ENCODE results near the gene VAV3. TPM values are rescaled to one million over a fixed set of nuclear protein-coding genes. Genes with fewer than 3 reads are reported as not detected.
"Not testable (repeated sequence)": the region's sequence is repeated elsewhere in the genome, so short reads cannot be mapped to it uniquely, and the experiment has no call there.

The VAV3 gene
- polyA plus RNA-seq, 1 of the 3 experiments (the other 2 are of a cell fraction) = not detected

- Histone ChIP-seq H3K4me2 (no peak overlapping the region), H2AFZ (ENCODE audit: low read depth) (no peak overlapping the region), H3F3A (replicated peaks; ENCODE audit: insufficient read depth) (no peaks in the 10 kb centered on the region), H3K4me1 (ENCODE audit: control insufficient read depth in 1 of 2, insufficient read depth in 2 of 2, low read depth in 1 of 2, low read length in 1 of 2) (peaks cover 0 to 11% of the 10 kb centered on the region in 2 experiments; a peak in 2 of 4 replicates), H4K20me1 (ENCODE audit: insufficient read depth) (no peaks in the 10 kb centered on the region), H3K9me3 (no peaks in the 10 kb centered on the region), H3K27ac (ENCODE audit: low read depth in 2 of 2, low read length in 1 of 2) (no peak overlapping the region), H3K9me2 (no peaks in the 10 kb centered on the region), H3K4me3 (ENCODE audit: low read depth in 2 of 2, low read length in 1 of 2) (no peak overlapping the region), H3K9ac (no peak overlapping the region), H3K36me3 (replicated peaks in 1 of 2; ENCODE audit: control insufficient read depth in 1 of 2, insufficient read depth in 2 of 2, low read length in 1 of 2) (no peaks in the 10 kb centered on the region), H3K27me3 (ENCODE audit: insufficient read depth) (no peaks in the 10 kb centered on the region), H3K79me2 (ENCODE audit: insufficient read depth) (no peaks in the 10 kb centered on the region)
- 24% methylated on average over 1 of the region's 1 CpG for WGBS (ENCODE audit: low lambda C conversion rate)
- POLR2A ChIA-PET = no interaction called here
- DNase-seq = no peak
- TF ChIP-seq SMC3 (IDR thresholded peaks at IDR 0.05; ENCODE audit: low read depth, low read length) = no peak
- no peak for TF ChIP-seq NFIC (IDR thresholded peaks at IDR 0.05; ENCODE audit: borderline replicate concordance)
- TF ChIP-seq RFX5 (IDR thresholded peaks at IDR 0.05; ENCODE audit: low read length) = no peak
- no peak for TF ChIP-seq MEF2A (IDR thresholded peaks at IDR 0.05; ENCODE audit: borderline replicate concordance, low read depth)
- TF ChIP-seq FOXJ3 (CRISPR knock-in tag; IDR thresholded peaks at IDR 0.05) = no peak
- TF ChIP-seq, protein P1, sequence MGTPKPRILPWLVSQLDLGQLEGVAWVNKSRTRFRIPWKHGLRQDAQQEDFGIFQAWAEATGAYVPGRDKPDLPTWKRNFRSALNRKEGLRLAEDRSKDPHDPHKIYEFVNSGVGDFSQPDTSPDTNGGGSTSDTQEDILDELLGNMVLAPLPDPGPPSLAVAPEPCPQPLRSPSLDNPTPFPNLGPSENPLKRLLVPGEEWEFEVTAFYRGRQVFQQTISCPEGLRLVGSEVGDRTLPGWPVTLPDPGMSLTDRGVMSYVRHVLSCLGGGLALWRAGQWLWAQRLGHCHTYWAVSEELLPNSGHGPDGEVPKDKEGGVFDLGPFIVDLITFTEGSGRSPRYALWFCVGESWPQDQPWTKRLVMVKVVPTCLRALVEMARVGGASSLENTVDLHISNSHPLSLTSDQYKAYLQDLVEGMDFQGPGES (IDR thresholded peaks at IDR 0.05; ENCODE audit: low read depth, low read length) = no peak
- TF ChIP-seq, protein P2, sequence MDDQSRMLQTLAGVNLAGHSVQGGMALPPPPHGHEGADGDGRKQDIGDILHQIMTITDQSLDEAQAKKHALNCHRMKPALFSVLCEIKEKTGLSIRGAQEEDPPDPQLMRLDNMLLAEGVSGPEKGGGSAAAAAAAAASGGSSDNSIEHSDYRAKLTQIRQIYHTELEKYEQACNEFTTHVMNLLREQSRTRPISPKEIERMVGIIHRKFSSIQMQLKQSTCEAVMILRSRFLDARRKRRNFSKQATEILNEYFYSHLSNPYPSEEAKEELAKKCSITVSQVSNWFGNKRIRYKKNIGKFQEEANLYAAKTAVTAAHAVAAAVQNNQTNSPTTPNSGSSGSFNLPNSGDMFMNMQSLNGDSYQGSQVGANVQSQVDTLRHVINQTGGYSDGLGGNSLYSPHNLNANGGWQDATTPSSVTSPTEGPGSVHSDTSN (IDR thresholded peaks at IDR 0.05) = no peak
- TF ChIP-seq TCF12 (IDR thresholded peaks at IDR 0.05) = no peak
- TF ChIP-seq REST (IDR thresholded peaks at IDR 0.05; ENCODE audit: low read depth, low read length) = no peak
- TF ChIP-seq NRF1 (IDR thresholded peaks at IDR 0.05; ENCODE audit: low read depth, low read length) = no peak
- no peak for TF ChIP-seq MXI1 (IDR thresholded peaks at IDR 0.05; ENCODE audit: low read depth, low read length)
- no peak for TF ChIP-seq JUND (IDR thresholded peaks at IDR 0.05)
- no peak for TF ChIP-seq USF1 (IDR thresholded peaks at IDR 0.05; ENCODE audit: borderline replicate concordance, low read depth)
- no peak for TF ChIP-seq ELF1 (IDR thresholded peaks at IDR 0.05)
- no peak for TF ChIP-seq EP300 (IDR thresholded peaks at IDR 0.05; ENCODE audit: borderline replicate concordance in 1 of 2, low read depth in 1 of 2, low read length in 1 of 2)
- no peak for TF ChIP-seq GABPA (IDR thresholded peaks at IDR 0.05; ENCODE audit: low read depth)
- TF ChIP-seq FOSL2 (IDR thresholded peaks at IDR 0.05; ENCODE audit: borderline replicate concordance, low read depth) = no peak
- CTCF ChIA-PET = no interaction called here
These were observed 240.3 kb downstream of the VAV3 start for GRCh38 chr1:107724648-107725047.

DNA sequence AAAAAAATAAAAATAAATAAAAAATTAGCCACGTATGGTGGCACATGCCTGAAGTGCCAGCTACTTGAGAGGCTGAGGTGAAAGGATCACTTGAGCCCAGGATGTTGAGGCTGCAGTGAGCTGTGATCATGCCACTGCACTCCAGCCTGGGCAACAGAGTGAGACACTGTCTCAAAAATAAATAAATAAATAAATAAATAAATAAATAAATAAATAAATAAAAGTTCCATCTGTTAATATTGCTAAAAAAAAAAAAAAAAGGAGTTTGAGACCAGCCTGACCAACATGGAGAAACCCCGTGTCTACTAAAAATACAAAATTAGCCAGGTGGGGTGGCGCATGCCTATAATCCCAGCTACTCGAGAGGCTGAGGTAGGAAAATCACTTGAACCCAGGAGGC is 244.8 kb downstream of the VAV3 start:
- H3K27me3 ChIP-seq (ENCODE audit: insufficient read depth); H3K9ac ChIP-seq; POLR2A ChIA-PET; H3K4me1 ChIP-seq (ENCODE audit: control insufficient read depth in 1 of 2, insufficient read depth in 2 of 2, low read depth in 1 of 2, low read length in 1 of 2); H3K9me2 ChIP-seq; DNase-seq; H3K4me2 ChIP-seq; H4K20me1 ChIP-seq (ENCODE audit: insufficient read depth); H3K27ac ChIP-seq (ENCODE audit: low read depth in 2 of 2, low read length in 1 of 2); H2AFZ ChIP-seq (ENCODE audit: low read depth); CTCF ChIA-PET; H3K4me3 ChIP-seq (ENCODE audit: low read depth in 2 of 2, low read length in 1 of 2); H3K36me3 ChIP-seq (replicated peaks in 1 of 2; ENCODE audit: control insufficient read depth in 1 of 2, insufficient read depth in 2 of 2, low read length in 1 of 2); H3K9me3 ChIP-seq; H3F3A ChIP-seq (replicated peaks; ENCODE audit: insufficient read depth); H3K79me2 ChIP-seq (ENCODE audit: insufficient read depth): not testable (repeated sequence)
- 69% methylated on average over 4 of the region's 4 CpGs for WGBS (ENCODE audit: low lambda C conversion rate)
